VCaP (cell line): ENCODE measurements around the gene TTLL11.

ENCODE experiments used
- H3K27ac ChIP-seq: fragments of 450-650 bp; 2 replicates; pipeline ENCODE4 v1.5.1; 2017
- CTCF ChIP-seq: fragments of 450-650 bp; conservative IDR thresholded peaks from 2 replicates; pipeline ENCODE4 v1.5.1; 2017; ENCODE audit warnings: mild to moderate bottlenecking, moderate library complexity

Gene TTLL11

GRCh38 chr9:122091682-122092592, 1.2 kb downstream of the TTLL11 start:
- TF ChIP-seq CTCF = no peak
- peak overlapping the region; percentile 78 for H3K27ac ChIP-seq

GRCh38 chr9:122090981-122091380, 2.1 kb downstream of the TTLL11 start:
- H3K27ac ChIP-seq = no peak overlapping the region; the same call in 1 of the 2 replicates
- TF ChIP-seq CTCF = no peak

GRCh38 chr9:122090287-122090883, 2.7 kb downstream of the TTLL11 start:
- no peak for TF ChIP-seq CTCF

GRCh38 chr9:122088880-122089706, 4.0 kb downstream of the TTLL11 start:
- no peak for TF ChIP-seq CTCF
- no peak overlapping the region for H3K27ac ChIP-seq

More at GRCh38 chr9:122090287-122090883, 2.7 kb downstream of the TTLL11 start:
- H3K27ac ChIP-seq = no peak overlapping the region

- H3K27ac ChIP-seq = no peak overlapping the region
- no peak for TF ChIP-seq CTCF
These were observed 5.5 kb downstream of the TTLL11 start for GRCh38 chr9:122087406-122088200.

GRCh38 chr9:122086873-122087272, 6.2 kb downstream of the TTLL11 start:
- TF ChIP-seq CTCF = no peak
- H3K27ac ChIP-seq = no peak overlapping the region
